GM12878 (cell line): ENCODE data around the gene PAX6. TPM values are rescaled to one million over a fixed set of nuclear protein-coding genes. Genes with fewer than 3 reads are reported as not detected.

Experiments
- ATAC-seq: fragments of 200-7000 bp; cut with Tn5 transposase; 3 replicates; pipeline ENCODE4 v1.9.1; 2020; ENCODE audit warnings: mild to moderate bottlenecking, moderate library complexity
- BruUV-seq: library from RNA; stranded (reverse); fragments of 400-500 nt; replicated peaks from 2 replicates; lab custom pipeline; 2021; lab: Mats Ljungman, UMichigan
- CTCF ChIA-PET: fragments of 300-600 bp; sonication (Branson Sonifier 250); formaldehyde crosslinking; extraction: SDS; loops from one replicate; lab custom pipeline; 2021; ENCODE audit warnings: inconsistent platforms; lab: Yijun Ruan, JAX
- POLR2A ChIA-PET: fragments of 350-600 bp; formaldehyde crosslinking; extraction: SDS; loops from one replicate; lab custom pipeline; 2021; ENCODE audit warnings: inconsistent platforms; lab: Charles Lee
- RAD21 ChIA-PET: fragments of 300-600 bp; sonication (Branson Sonifier 250); formaldehyde crosslinking; loops from one replicate; lab custom pipeline; 2023; ENCODE audit warnings: antibody characterized with exemption; ENCODE audit not compliant: unreplicated experiment; lab: Charles Lee
- SMC1A ChIA-PET: fragments of 300-600 bp; sonication (Branson Sonifier 250); formaldehyde crosslinking; loops from one replicate; lab custom pipeline; 2023; ENCODE audit not compliant: unreplicated experiment, uncharacterized antibody; lab: Charles Lee
- DNase-seq: peaks from one replicate; pipeline ENCODE4 v3.0.0-alpha.2; 2011; ENCODE audit warnings: low read depth, low spot score
- FAIRE-seq: peaks from 3 replicates; lab custom pipeline; 2011; peaks lifted over from hg19 to GRCh38; lab: Jason Lieb, UNC
- H2AFZ ChIP-seq: 2 replicates; pipeline ENCODE4 v1.6.0; 2011; ENCODE audit warnings: low read depth, low read length, control low read depth; ENCODE audit not compliant: control insufficient read depth
- H3K27ac ChIP-seq: 2 replicates; pipeline ENCODE4 v1.5.1; 2011; ENCODE audit warnings: control low read depth; ENCODE audit not compliant: control insufficient read depth, insufficient read depth
- H3K27me3 ChIP-seq, 2 experiments: replicated peaks in 1 of 2; 2 replicates each; pipeline versions ENCODE4 v1.6.0 to v1.6.1; 2011; ENCODE audit warnings: low read length in 1 of 2; ENCODE audit not compliant: control insufficient read depth in 2 of 2, insufficient read depth in 2 of 2
- H3K36me3 ChIP-seq, 2 experiments: 2 replicates each; pipeline ENCODE4 v1.5.1; 2011; ENCODE audit warnings: low read length in 1 of 2; ENCODE audit not compliant: control insufficient read depth in 2 of 2, insufficient read depth in 2 of 2
- H3K4me1 ChIP-seq: 2 replicates; pipeline ENCODE4 v1.6.1; 2011; ENCODE audit warnings: mild to moderate bottlenecking, low read length, moderate library complexity, mixed read lengths; ENCODE audit not compliant: control insufficient read depth, insufficient read depth
- H3K4me2 ChIP-seq: 2 replicates; pipeline ENCODE4 v1.6.0; 2011; ENCODE audit warnings: control low read depth; ENCODE audit not compliant: control insufficient read depth, insufficient read depth
- H3K4me3 ChIP-seq: fragments of 200-600 bp; sonication (generic); 2 replicates; pipeline ENCODE4 v1.5.1; 2016
- H3K79me2 ChIP-seq: 2 replicates; pipeline ENCODE4 v1.6.0; 2011; ENCODE audit warnings: low read length; ENCODE audit not compliant: control insufficient read depth, insufficient read depth
- H3K9ac ChIP-seq: 2 replicates; pipeline ENCODE4 v1.8.0; 2011; ENCODE audit warnings: low read length, control low read depth, mixed read lengths; ENCODE audit not compliant: control insufficient read depth, insufficient read depth
- H3K9me3 ChIP-seq: replicated peaks from 3 replicates; pipeline ENCODE4 v1.5.1; 2011; ENCODE audit warnings: mild to moderate bottlenecking, low read length; ENCODE audit not compliant: control insufficient read depth, insufficient read depth
- H4K20me1 ChIP-seq: 2 replicates; pipeline ENCODE4 v1.6.0; 2011; ENCODE audit not compliant: control insufficient read depth, insufficient read depth
- FOXM1 ChIP-seq: IDR thresholded peaks from 2 replicates; pipeline ENCODE4 v1.6.1; 2012; ENCODE audit warnings: low read depth, mild to moderate bottlenecking, inconsistent platforms, low read length, moderate library complexity
- HCFC1 ChIP-seq: fragments of 150-350 bp; IDR thresholded peaks from 2 replicates; pipeline ENCODE4 v1.6.1; 2014; ENCODE audit warnings: low read length
- HDAC2 ChIP-seq: fragments of 200-600 bp; sonication (generic); IDR thresholded peaks from 2 replicates; pipeline ENCODE4 v1.6.1; 2017
- IKZF2 ChIP-seq, 2 experiments: fragments of 450-650 bp; IDR thresholded peaks; 2 replicates each; pipeline ENCODE4 v1.6.1; 2017; ENCODE audit warnings: mild to moderate bottlenecking in 2 of 2, moderate library complexity in 2 of 2
- MAX ChIP-seq: IDR thresholded peaks from 2 replicates; pipeline ENCODE4 v1.6.1; 2012; ENCODE audit warnings: low read depth, low read length, improper control_type of control experiment
- POLR2A ChIP-seq: IDR thresholded peaks from 2 replicates; pipeline ENCODE4 v1.6.1; 2011; ENCODE audit warnings: low read depth, mild to moderate bottlenecking, low read length
- SUPT20H ChIP-seq: IDR thresholded peaks from 2 replicates; pipeline ENCODE4 v1.6.1; 2011; ENCODE audit warnings: low read depth, mild to moderate bottlenecking, low read length, moderate library complexity, borderline replicate concordance; ENCODE audit not compliant: control insufficient read depth
- YBX1 ChIP-seq: fragments of 450-650 bp; IDR thresholded peaks from 2 replicates; pipeline ENCODE4 v1.6.1; 2016; ENCODE audit warnings: antibody characterized with exemption
- WGBS: methylation state at CpG from one replicate; pipeline ENCODE4 v1.1.6; 2016; ENCODE audit warnings: low lambda C conversion rate; ENCODE audit not compliant: insufficient replicate concordance, insufficient coverage; ENCODE audit errors: missing lambda C conversion rate; 5-methylcytosine and 5-hydroxymethylcytosine counted together
- in situ Hi-C: fragments of 300-500 bp; cut with MboI; formaldehyde crosslinking; loops from 9 replicates; pipeline ENCODE4 v1.14.3; 2018; ENCODE audit warnings: mixed read lengths
- intact Hi-C: fragments of 100-400 bp; cut with micrococcal nuclease; formaldehyde crosslinking; loops from one replicate; pipeline ENCODE4 v1.14.2; 2022; ENCODE audit not compliant: unreplicated experiment
- polyA plus RNA-seq, 11 experiments: library from polyadenylated mRNA; depleted of rRNA in 4 of 11; unstranded in 6 of 11; stranded (reverse) in 5 of 11; fragments of >200 nt; fragmentation: Nextera tagmentation in 4 of 11; fragmentation: Illumina TruSeq in 1 of 11; extraction: Ambion mirVana in 4 of 11; extraction: Trizol in 1 of 11; gene quantifications; 1 replicate in 1 of 11; 2 replicates in 10 of 11; pipeline versions ENCODE4 v1.2.1 to v1.2.3, GENCODE V29; 2011 to 2016; ENCODE audit warnings: inconsistent platforms in 2 of 11, missing spikeins in 2 of 11, low read depth in 1 of 11
- total RNA-seq, 4 experiments: library from RNA; depleted of rRNA in 3 of 4; stranded (reverse); fragments of >200 nt in 3 of 4; fragmentation: Illumina TruSeq in 1 of 4; extraction: Trizol in 1 of 4; gene quantifications; 2 replicates each; pipeline versions ENCODE4 v1.2.1 to v1.2.3, GENCODE V29; 2013 to 2021
- TF ChIP-seq, protein P1 (sequence below): fragments of 450-650 bp; IDR thresholded peaks from 2 replicates; pipeline ENCODE4 v1.6.1; 2017; ENCODE audit warnings: borderline replicate concordance
- TF ChIP-seq, protein P2 (sequence below): fragments of 450-650 bp; IDR thresholded peaks from 2 replicates; pipeline ENCODE4 v1.6.1; 2017; ENCODE audit warnings: mild to moderate bottlenecking, moderate library complexity

PAX6 gene
- total and polyA plus RNA-seq, 10 of the 15 experiments (the other 5 are each of a cell fraction or from before 2014, with no cell fraction given) = 0.06 to 0.26 (median 0.10) TPM; not detected in 3

DNA sequence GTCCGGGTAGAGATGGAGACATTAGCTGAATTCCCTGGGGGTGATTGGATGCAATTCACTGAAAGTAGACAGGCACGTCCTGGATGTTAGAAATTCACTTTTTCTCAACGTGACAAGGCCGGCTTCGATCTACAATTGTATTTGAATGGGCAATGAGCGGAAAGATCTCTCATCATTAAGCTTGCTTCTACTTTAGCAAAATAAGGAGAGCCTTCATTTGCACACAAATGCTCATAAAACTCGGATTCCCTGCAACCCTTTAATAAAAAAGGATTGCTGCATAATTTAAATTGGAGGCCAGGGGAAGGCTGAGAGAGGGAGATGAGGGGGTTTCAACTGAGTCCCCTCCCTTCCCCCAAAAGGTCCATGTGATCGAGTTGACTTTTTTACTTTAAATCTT is 10.6 kb upstream of the PAX6 start:
- Histone ChIP-seq H3K4me1 (no peaks in the 10 kb centered on the region), H3K9ac (no peak overlapping the region), H3K4me2 (no peak overlapping the region), H2AFZ (no peak overlapping the region), H3K4me3 (no peak overlapping the region), H3K27ac (no peak overlapping the region), H4K20me1 (peaks cover 3% of the 10 kb centered on the region; the same call in 1 of the 2 replicates), H3K9me3 (no peaks in the 10 kb centered on the region; the same call in 2 of the 3 replicates), H3K36me3 (no peaks in the 10 kb centered on the region), H3K27me3 (peaks cover 23 to 41% of the 10 kb centered on the region in 2 experiments), H3K79me2 (no peaks in the 10 kb centered on the region)
- intact Hi-C loops (no loop called here), in situ Hi-C loops (no loop called here)
- TF ChIP-seq YBX1 (no peak), SUPT20H (no peak), HCFC1 (no peak), MAX (no peak), FOXM1 (no peak), POLR2A (no peak), HDAC2 (no peak), IKZF2 (IDR thresholded peaks at IDR 0.05) (no peak)
- TF ChIP-seq, protein P1, sequence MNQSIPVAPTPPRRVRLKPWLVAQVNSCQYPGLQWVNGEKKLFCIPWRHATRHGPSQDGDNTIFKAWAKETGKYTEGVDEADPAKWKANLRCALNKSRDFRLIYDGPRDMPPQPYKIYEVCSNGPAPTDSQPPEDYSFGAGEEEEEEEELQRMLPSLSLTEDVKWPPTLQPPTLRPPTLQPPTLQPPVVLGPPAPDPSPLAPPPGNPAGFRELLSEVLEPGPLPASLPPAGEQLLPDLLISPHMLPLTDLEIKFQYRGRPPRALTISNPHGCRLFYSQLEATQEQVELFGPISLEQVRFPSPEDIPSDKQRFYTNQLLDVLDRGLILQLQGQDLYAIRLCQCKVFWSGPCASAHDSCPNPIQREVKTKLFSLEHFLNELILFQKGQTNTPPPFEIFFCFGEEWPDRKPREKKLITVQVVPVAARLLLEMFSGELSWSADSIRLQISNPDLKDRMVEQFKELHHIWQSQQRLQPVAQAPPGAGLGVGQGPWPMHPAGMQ = no peak
- TF ChIP-seq, protein P2, sequence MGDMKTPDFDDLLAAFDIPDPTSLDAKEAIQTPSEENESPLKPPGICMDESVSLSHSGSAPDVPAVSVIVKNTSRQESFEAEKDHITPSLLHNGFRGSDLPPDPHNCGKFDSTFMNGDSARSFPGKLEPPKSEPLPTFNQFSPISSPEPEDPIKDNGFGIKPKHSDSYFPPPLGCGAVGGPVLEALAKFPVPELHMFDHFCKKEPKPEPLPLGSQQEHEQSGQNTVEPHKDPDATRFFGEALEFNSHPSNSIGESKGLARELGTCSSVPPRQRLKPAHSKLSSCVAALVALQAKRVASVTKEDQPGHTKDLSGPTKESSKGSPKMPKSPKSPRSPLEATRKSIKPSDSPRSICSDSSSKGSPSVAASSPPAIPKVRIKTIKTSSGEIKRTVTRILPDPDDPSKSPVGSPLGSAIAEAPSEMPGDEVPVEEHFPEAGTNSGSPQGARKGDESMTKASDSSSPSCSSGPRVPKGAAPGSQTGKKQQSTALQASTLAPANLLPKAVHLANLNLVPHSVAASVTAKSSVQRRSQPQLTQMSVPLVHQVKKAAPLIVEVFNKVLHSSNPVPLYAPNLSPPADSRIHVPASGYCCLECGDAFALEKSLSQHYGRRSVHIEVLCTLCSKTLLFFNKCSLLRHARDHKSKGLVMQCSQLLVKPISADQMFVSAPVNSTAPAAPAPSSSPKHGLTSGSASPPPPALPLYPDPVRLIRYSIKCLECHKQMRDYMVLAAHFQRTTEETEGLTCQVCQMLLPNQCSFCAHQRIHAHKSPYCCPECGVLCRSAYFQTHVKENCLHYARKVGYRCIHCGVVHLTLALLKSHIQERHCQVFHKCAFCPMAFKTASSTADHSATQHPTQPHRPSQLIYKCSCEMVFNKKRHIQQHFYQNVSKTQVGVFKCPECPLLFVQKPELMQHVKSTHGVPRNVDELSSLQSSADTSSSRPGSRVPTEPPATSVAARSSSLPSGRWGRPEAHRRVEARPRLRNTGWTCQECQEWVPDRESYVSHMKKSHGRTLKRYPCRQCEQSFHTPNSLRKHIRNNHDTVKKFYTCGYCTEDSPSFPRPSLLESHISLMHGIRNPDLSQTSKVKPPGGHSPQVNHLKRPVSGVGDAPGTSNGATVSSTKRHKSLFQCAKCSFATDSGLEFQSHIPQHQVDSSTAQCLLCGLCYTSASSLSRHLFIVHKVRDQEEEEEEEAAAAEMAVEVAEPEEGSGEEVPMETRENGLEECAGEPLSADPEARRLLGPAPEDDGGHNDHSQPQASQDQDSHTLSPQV = no peak
- POLR2A ChIA-PET = no interaction called here
- WGBS = 2% methylated on average over 8 of the region's 8 CpGs
- SMC1A ChIA-PET = interaction anchor here (1.0 kb wide), 1 partner anchor 14 kb away, joined by 3 read pairs; no protein-coding TSS in a partner anchor
- no peak for ATAC-seq
- DNase-seq = no peak
- CTCF ChIA-PET = interaction anchor here (1.2 kb wide), 1 partner anchor 354 kb away, joined by 3 read pairs; no protein-coding TSS in a partner anchor
- BruUV-seq = no TSS peak
- RAD21 ChIA-PET = no interaction called here
- no peak for FAIRE-seq
